Ectodermal cell (in vitro differentiated cells): ENCODE measurements around the gene MGST3.
"Not testable (repeated sequence)": the region's sequence is repeated elsewhere in the genome, so short reads cannot be mapped to it uniquely, and the experiment has no call there.

Experiments
- H3K27ac ChIP-seq: 2 replicates; pipeline ENCODE4 v1.7.0; 2013; ENCODE audit warnings: mild to moderate bottlenecking, low read depth, low read length; ENCODE audit not compliant: insufficient read depth, poor library complexity, severe bottlenecking
- H3K27me3 ChIP-seq: 2 replicates; pipeline ENCODE4 v1.7.0; 2013; ENCODE audit warnings: mild to moderate bottlenecking, low read length; ENCODE audit not compliant: insufficient read depth, control insufficient read depth, poor library complexity, severe bottlenecking
- H3K36me3 ChIP-seq: one replicate; pipeline ENCODE4 v1.7.0; 2013; ENCODE audit warnings: low read length; ENCODE audit not compliant: control insufficient read depth, insufficient read depth
- H3K4me1 ChIP-seq: one replicate; pipeline ENCODE4 v1.7.0; 2013; ENCODE audit warnings: low read length; ENCODE audit not compliant: control insufficient read depth, insufficient read depth
- H3K4me3 ChIP-seq: 2 replicates; pipeline ENCODE4 v1.7.0; 2013; ENCODE audit warnings: low read depth, low read length, control low read depth; ENCODE audit not compliant: insufficient read depth
- H3K9me3 ChIP-seq: 2 replicates; pipeline ENCODE4 v1.7.0; 2013; ENCODE audit warnings: mild to moderate bottlenecking, low read length, moderate library complexity; ENCODE audit not compliant: control insufficient read depth
- WGBS, 2 experiments: methylation state at CpG; one replicate each; pipeline ENCODE4 v1.1.7; 2013; ENCODE audit warnings: missing lambda C conversion rate in 2 of 2; 5-methylcytosine and 5-hydroxymethylcytosine counted together

MGST3 gene

DNA sequence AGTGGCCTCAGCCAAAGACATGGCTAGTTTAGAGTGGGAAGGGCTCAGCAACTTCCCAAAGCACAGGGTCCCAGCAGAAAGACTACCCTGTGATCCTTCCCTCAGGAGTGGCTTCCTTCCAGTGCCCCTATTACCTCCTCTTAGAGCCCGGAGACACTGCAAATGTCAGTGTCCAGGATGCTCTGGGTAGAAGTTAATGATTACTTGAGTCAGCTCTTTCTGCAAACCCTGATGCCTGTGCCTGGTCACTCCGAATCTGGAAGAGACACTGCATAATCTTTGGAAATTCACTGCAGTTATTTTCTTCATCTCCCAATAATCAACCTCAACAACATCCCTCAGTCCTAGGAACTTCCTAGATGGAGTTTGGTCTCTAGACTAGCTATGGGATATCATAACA, 27.2 kb upstream of the MGST3 start:
- H3K27me3 ChIP-seq = no peaks in the 10 kb centered on the region
- H3K9me3 ChIP-seq = no peaks in the 10 kb centered on the region
- H3K4me3 ChIP-seq = no peak overlapping the region
- H3K36me3 ChIP-seq = no peaks in the 10 kb centered on the region
- H3K27ac ChIP-seq = no peak overlapping the region
- WGBS, 2 experiments = 85 to 90% methylated on average over 2 of the region's 2 CpGs
- H3K4me1 ChIP-seq = no peaks in the 10 kb centered on the region

DNA sequence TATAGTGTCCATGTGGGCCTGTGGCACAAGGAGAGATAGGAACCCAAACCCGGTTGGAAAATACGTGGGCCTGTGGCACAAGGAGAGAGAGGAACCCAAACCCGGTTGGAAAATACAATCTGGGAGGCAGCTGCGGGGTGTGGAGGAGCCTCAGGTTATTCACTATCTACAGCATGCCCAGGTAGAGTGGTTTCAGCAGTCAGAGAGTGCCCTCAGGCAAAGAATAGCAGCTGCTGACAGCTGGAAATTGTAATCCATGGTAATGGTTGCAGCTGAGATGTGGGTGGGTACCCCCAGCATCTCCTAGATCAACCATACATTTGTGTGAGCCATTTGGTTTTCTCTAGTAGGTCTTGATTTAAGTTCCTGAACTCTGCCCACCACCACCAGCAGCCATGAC, 25.8 kb upstream of the MGST3 start:
- no peaks in the 10 kb centered on the region for H3K4me1 ChIP-seq

DNA sequence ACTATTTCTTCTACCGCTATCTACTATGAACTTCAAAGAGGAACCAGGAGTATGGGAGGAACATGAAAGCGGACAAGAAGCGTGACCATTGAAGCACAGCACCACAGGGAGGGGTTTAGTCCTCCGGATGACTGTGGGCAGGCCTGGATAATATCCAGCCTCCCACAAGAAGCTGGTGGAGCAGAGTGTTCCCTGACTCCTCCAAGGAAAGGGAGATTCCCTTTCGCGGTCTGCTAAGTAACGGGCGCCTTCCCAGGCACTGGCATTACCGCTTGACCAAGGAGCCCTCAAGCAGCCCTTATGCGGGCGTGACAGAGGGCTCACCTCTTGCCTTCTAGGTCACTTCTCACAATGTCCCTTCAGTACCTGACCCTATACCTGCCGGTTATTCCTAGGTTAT, 24.4 kb upstream of the MGST3 start:
- H3K4me1 ChIP-seq, H3K27me3 ChIP-seq, H3K4me3 ChIP-seq, H3K36me3 ChIP-seq, H3K27ac ChIP-seq, H3K9me3 ChIP-seq: not testable (repeated sequence)
- WGBS, 2 experiments = 92 to 93% methylated on average over 10 to 11 of the region's 12 CpGs

More for the DNA sequence above, 25.8 kb upstream of the MGST3 start:
- 91 to 92% methylated on average over 4 of the region's 4 CpGs for WGBS, 2 experiments
- Histone ChIP-seq H3K27ac (no peak overlapping the region), H3K4me3 (no peak overlapping the region), H3K27me3 (no peaks in the 10 kb centered on the region), H3K9me3 (no peaks in the 10 kb centered on the region), H3K36me3 (no peaks in the 10 kb centered on the region)

DNA sequence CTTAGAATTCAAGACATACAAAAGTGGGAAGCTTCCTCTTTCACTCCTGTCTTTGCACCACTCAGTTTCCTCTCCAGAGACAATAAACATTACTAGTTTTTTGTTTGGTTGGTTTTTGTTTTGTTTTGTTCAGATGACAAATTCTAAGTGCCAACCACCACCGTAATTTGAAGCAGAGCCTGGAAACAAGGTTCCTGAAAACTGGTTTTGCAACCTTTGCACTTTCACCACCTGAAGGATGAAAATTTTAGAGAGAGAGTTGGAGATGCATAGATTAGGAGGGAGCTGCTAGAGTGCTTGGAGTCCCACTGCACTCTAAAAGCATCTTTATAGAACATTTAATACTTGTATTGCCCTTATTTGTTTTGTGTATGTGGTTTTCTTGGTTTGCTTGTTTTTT, 20.2 kb upstream of the MGST3 start:
- H3K36me3 ChIP-seq = no peaks in the 10 kb centered on the region
- WGBS, 2 experiments = 88 to 100% methylated on average over 1 of the region's 1 CpG
- H3K27me3 ChIP-seq = no peaks in the 10 kb centered on the region
- no peak overlapping the region for H3K27ac ChIP-seq
- no peaks in the 10 kb centered on the region for H3K9me3 ChIP-seq
- H3K4me1 ChIP-seq = no peaks in the 10 kb centered on the region
- no peak overlapping the region for H3K4me3 ChIP-seq

DNA sequence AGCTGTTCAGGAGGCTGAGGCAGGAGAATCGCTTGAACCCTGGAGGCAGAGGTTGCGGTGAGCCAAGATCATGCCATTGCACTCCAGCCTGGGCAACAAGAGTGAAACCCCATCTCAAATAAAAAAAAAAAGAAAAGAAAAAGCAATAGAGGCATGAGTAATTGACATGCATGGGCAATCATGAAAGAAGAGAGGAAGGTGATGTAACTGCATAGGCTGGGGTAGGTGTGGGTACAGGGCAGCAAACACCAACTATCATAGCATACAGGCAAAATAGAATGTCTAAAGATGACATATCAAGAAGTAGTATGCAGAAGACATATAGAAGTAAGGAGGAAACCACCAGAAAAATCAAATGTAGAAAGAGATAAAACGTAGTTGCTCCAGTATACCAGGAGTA, 19.0 kb upstream of the MGST3 start:
- Histone ChIP-seq H3K27ac (no peak overlapping the region), H3K9me3 (no peaks in the 10 kb centered on the region), H3K36me3 (no peaks in the 10 kb centered on the region), H3K4me3 (no peak overlapping the region), H3K27me3 (no peaks in the 10 kb centered on the region), H3K4me1 (no peaks in the 10 kb centered on the region)
- 91 to 97% methylated on average over 3 of the region's 3 CpGs for WGBS, 2 experiments

DNA sequence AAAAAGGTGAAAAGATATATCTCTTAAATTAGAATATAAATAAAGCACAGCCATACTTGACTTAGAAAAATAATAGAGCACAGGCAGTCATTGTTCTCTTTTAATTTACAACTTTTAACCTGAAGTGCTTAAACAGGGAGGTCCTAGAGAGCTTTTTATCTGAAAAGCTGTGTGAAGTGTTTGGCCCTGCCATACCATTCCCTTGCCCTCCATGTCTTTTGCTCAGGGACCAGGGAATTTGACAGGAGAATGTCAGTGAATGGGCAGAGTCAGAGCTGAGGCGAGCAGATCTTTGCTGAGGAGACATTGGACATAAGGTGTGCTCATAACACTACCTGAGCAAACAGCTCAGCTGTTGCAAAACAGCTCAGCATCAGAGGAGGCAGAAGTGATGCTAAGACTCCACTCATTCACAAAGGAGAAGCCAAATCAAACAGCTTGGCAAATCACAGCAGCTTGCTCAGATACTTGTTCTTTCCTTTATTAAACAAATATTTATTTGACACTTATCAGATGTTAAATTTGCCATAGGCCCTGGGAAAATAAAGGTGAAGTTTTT, 14.9 kb upstream of the MGST3 start:
- Histone ChIP-seq H3K4me1 (no peaks in the 10 kb centered on the region), H3K4me3 (no peak overlapping the region), H3K27ac (no peak overlapping the region), H3K36me3 (no peaks in the 10 kb centered on the region), H3K9me3 (no peaks in the 10 kb centered on the region), H3K27me3 (no peaks in the 10 kb centered on the region)
- 42 to 59% methylated on average over 1 of the region's 1 CpG for WGBS, 2 experiments

DNA sequence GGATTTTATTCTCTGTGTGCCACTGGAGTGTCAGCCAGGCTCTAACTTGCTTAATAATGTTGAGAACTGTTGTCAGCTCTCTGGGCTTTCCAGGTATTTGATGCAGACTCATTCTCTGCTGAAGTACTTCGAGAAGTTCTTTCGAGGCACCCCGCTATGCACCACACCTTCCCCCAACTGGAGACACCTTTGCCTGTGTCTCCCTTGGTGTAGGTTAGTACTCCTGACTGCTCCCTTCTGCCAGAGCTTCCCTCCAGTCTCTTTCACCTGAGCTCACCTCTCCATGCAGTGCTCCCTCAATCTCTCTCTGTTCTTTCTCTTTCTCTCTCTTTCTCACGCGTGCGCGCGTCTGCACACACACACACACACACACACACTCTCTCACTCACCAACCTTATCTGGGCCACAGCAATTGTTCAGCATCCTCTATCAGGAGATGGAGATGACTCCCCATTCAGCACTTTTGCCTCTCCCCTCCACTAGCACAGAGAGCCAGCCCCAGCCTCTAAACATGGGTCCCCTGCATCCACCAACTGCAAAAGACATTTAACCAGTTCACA, 14.0 kb upstream of the MGST3 start:
- H3K4me1 ChIP-seq = no peaks in the 10 kb centered on the region
- WGBS, 2 experiments = 90 to 93% methylated on average over 8 of the region's 8 CpGs

DNA sequence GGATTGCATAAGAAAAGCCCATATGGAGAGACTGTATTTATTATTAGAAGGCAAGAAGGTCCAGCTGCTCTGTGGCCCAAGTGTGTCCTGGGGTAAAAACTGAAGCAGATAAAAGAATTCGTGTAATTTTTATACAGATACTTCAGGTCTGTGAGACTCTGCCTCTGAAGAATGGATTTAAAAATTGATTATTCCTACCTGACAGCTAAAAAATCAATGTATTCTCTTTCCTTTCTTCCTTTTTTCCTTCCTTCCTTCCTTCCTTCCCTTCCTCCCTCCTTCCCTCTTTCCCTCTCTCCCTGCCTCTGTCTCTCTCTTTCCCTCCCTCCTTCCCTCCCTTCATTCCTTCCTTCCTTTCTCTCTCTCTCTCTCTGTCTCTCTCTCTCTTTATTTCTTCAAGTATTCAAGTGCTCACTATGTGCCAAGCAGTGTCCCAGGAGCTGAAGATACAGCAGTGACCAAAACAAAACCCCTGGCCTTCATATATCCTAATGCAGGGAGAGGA, 11.3 kb upstream of the MGST3 start:
- Histone ChIP-seq H3K27me3 (no peaks in the 10 kb centered on the region), H3K36me3 (no peaks in the 10 kb centered on the region), H3K9me3 (no peaks in the 10 kb centered on the region), H3K4me1 (no peaks in the 10 kb centered on the region), H3K4me3 (no peak overlapping the region), H3K27ac (no peak overlapping the region)
- WGBS, 2 experiments = 83 to 95% methylated on average over 1 of the region's 1 CpG

More for the DNA sequence above, 14.0 kb upstream of the MGST3 start:
- Histone ChIP-seq H3K4me3 (no peak overlapping the region), H3K9me3 (no peaks in the 10 kb centered on the region), H3K27me3 (no peaks in the 10 kb centered on the region), H3K27ac (no peak overlapping the region), H3K36me3 (no peaks in the 10 kb centered on the region)

DNA sequence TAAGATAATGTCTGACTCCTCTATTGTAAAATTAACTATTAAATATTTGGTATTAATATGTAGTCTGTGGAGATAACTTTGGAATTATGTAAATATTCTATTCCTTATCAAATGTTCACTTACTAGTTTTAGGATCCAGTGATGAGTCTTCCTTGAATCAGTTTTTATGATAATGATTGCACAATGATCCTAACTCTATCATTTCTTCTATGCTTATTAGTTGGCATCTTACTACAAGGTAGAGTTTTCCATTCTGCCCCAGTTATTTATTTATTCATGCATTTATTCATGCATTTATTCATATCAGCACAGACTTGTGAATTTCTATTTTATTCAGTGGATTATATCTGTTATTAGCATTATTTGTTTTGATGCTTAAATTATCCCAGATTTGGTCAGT, 7.4 kb upstream of the MGST3 start:
- Histone ChIP-seq H3K4me1 (no peaks in the 10 kb centered on the region), H3K27ac (no peak overlapping the region), H3K9me3 (no peaks in the 10 kb centered on the region), H3K36me3 (no peaks in the 10 kb centered on the region), H3K27me3 (no peaks in the 10 kb centered on the region), H3K4me3 (no peak overlapping the region)

DNA sequence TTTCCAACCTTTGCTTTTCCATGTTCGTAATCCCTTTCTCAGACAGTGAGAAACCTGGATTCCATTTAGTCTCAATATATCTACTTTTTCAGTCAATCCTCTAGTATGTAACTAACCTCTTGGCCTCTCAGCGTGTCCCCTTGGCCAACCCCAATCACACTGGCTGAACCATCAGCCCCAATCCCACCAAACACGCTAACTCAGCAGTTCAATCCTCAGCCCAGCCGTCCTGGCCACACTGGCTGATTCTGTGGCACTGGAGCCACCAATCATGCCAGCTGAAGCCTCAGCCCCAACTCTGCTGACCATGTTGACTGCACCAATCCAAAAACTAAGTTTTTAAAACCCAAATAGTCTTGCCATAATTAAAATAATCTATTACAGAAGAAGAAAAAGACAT, 6.6 kb upstream of the MGST3 start:
- H3K4me3 ChIP-seq = no peak overlapping the region
- H3K36me3 ChIP-seq = no peaks in the 10 kb centered on the region
- no peaks in the 10 kb centered on the region for H3K9me3 ChIP-seq
- peaks cover 5% of the 10 kb centered on the region for H3K27me3 ChIP-seq
- 90 to 92% methylated on average over 4 of the region's 4 CpGs for WGBS, 2 experiments
- no peak overlapping the region for H3K27ac ChIP-seq
- no peaks in the 10 kb centered on the region for H3K4me1 ChIP-seq
